ENCODE measurements around the gene RPGR. TPM values are rescaled to one million over a fixed set of nuclear protein-coding genes. Genes with fewer than 3 reads are reported as not detected.

Gene RPGR
- total and polyA plus RNA-seq, 2 experiments from 2014 or later: 7.4 to 36.3 TPM

DNA sequence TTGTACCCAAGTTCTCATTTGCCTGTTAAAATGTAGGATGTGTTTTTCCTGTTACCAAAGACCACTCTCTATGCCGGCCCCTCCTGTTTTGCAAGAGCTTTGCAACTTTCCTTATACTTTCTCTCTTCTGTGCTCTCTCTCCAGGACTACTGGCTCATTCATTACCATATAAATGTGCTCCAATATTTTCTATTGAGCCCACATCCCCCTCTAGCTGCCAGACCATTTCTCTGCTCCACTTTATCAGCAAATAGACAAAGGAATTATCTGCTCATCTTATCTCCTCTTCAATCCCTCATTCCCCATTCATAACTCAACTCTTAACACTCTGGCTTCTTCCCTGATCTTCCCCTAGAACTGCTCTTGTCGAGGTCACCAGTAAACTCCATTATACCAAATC is 33.6 kb downstream of the RPGR start:
- Histone ChIP-seq H3K9me2 (ENCODE audit: insufficient read depth) (no peaks in the 10 kb centered on the region), H4K20me1 (replicated peaks; ENCODE audit: insufficient read depth) (no peaks in the 10 kb centered on the region), H3K4me2 (peak overlapping the region; percentile 67), H3K27me3 (ENCODE audit: insufficient read depth) (no peaks in the 10 kb centered on the region), H3K36me3 (ENCODE audit: insufficient read depth) (no peaks in the 10 kb centered on the region), H2AFZ (no peak overlapping the region), H3K27ac (ENCODE audit: low read depth) (no peak overlapping the region), H3K4me3 (no peak overlapping the region), H3K79me2 (replicated peaks; ENCODE audit: insufficient read depth) (no peaks in the 10 kb centered on the region), H3F3A (replicated peaks; ENCODE audit: low read depth) (no peaks in the 10 kb centered on the region), H3K4me1 (ENCODE audit: insufficient read depth) (no peaks in the 10 kb centered on the region)
- no peak overlapping the region for H3K27ac Mint-ChIP-seq
- DNase-seq (ENCODE audit: low spot score): peak; percentile 5
- TF ChIP-seq, protein P1, sequence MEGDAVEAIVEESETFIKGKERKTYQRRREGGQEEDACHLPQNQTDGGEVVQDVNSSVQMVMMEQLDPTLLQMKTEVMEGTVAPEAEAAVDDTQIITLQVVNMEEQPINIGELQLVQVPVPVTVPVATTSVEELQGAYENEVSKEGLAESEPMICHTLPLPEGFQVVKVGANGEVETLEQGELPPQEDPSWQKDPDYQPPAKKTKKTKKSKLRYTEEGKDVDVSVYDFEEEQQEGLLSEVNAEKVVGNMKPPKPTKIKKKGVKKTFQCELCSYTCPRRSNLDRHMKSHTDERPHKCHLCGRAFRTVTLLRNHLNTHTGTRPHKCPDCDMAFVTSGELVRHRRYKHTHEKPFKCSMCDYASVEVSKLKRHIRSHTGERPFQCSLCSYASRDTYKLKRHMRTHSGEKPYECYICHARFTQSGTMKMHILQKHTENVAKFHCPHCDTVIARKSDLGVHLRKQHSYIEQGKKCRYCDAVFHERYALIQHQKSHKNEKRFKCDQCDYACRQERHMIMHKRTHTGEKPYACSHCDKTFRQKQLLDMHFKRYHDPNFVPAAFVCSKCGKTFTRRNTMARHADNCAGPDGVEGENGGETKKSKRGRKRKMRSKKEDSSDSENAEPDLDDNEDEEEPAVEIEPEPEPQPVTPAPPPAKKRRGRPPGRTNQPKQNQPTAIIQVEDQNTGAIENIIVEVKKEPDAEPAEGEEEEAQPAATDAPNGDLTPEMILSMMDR (conservative IDR thresholded peaks at IDR 0.05; ENCODE audit: low read depth in 2 of 2): 0 out of 4 replicates have a peak, but pooled peaks of 1 of the 2 experiments have one; percentile 18
- TF ChIP-seq NANOG (IDR thresholded peaks at IDR 0.05; ENCODE audit: borderline replicate concordance): no peak
- no peaks in the 10 kb centered on the region; the same call in 2 of the 3 replicates for H3K4me1 Mint-ChIP-seq
- no peak for ATAC-seq
- no peaks in the 10 kb centered on the region for H3K9me3 Mint-ChIP-seq
- no peak overlapping the region for H3K4me3 Mint-ChIP-seq
- H3K36me3 Mint-ChIP-seq (ENCODE audit: low read depth): peaks cover 7% of the 10 kb centered on the region; the same call in 2 of the 3 replicates
- H3K27me3 Mint-ChIP-seq (ENCODE audit: insufficient read depth, low read depth, poor library complexity): no peaks in the 10 kb centered on the region

DNA sequence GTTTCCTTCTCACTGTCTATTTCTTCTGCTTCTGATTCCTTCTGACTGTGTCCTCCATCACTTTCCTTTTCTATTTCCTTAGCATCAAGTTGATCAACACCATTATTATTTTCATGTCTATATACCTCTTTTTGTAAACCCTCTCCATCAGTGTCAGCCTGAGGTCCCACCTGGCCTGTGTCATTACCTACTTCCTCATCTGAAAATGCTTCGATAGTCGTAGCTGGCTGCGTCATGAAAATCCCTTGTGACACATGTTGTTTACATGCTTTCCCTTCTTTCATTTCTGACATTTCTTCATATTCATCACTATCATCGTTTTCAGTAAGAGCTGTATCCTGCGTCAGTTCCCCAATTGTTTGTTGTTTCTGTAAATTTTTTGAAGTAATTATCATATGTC is 39.6 kb downstream of the RPGR start:
- Histone ChIP-seq H3K27me3 (ENCODE audit: insufficient read depth) (no peaks in the 10 kb centered on the region), H3K27ac (ENCODE audit: low read depth) (no peak overlapping the region), H3K79me2 (replicated peaks; ENCODE audit: insufficient read depth) (no peaks in the 10 kb centered on the region), H3K36me3 (ENCODE audit: insufficient read depth) (no peaks in the 10 kb centered on the region), H3K4me3 (no peak overlapping the region), H3K4me1 (ENCODE audit: insufficient read depth) (no peaks in the 10 kb centered on the region), H2AFZ (no peak overlapping the region), H3K9me2 (ENCODE audit: insufficient read depth) (no peaks in the 10 kb centered on the region), H4K20me1 (replicated peaks; ENCODE audit: insufficient read depth) (no peaks in the 10 kb centered on the region), H3K4me2 (no peak overlapping the region), H3F3A (replicated peaks; ENCODE audit: low read depth) (no peaks in the 10 kb centered on the region)
- Mint-ChIP-seq H3K27ac (no peak overlapping the region), H3K4me3 (no peak overlapping the region), H3K4me1 (no peaks in the 10 kb centered on the region; the same call in 2 of the 3 replicates), H3K36me3 (ENCODE audit: low read depth) (peaks cover 18% of the 10 kb centered on the region), H3K9me3 (no peaks in the 10 kb centered on the region; the same call in 2 of the 3 replicates), H3K27me3 (ENCODE audit: insufficient read depth, low read depth, poor library complexity) (peaks cover 2% of the 10 kb centered on the region)
- ATAC-seq (no peak), DNase-seq (ENCODE audit: low spot score) (no peak)
- no peak for TF ChIP-seq ZNF114 (CRISPR knock-in tag; IDR thresholded peaks at IDR 0.05)
- TF ChIP-seq, protein P2, sequence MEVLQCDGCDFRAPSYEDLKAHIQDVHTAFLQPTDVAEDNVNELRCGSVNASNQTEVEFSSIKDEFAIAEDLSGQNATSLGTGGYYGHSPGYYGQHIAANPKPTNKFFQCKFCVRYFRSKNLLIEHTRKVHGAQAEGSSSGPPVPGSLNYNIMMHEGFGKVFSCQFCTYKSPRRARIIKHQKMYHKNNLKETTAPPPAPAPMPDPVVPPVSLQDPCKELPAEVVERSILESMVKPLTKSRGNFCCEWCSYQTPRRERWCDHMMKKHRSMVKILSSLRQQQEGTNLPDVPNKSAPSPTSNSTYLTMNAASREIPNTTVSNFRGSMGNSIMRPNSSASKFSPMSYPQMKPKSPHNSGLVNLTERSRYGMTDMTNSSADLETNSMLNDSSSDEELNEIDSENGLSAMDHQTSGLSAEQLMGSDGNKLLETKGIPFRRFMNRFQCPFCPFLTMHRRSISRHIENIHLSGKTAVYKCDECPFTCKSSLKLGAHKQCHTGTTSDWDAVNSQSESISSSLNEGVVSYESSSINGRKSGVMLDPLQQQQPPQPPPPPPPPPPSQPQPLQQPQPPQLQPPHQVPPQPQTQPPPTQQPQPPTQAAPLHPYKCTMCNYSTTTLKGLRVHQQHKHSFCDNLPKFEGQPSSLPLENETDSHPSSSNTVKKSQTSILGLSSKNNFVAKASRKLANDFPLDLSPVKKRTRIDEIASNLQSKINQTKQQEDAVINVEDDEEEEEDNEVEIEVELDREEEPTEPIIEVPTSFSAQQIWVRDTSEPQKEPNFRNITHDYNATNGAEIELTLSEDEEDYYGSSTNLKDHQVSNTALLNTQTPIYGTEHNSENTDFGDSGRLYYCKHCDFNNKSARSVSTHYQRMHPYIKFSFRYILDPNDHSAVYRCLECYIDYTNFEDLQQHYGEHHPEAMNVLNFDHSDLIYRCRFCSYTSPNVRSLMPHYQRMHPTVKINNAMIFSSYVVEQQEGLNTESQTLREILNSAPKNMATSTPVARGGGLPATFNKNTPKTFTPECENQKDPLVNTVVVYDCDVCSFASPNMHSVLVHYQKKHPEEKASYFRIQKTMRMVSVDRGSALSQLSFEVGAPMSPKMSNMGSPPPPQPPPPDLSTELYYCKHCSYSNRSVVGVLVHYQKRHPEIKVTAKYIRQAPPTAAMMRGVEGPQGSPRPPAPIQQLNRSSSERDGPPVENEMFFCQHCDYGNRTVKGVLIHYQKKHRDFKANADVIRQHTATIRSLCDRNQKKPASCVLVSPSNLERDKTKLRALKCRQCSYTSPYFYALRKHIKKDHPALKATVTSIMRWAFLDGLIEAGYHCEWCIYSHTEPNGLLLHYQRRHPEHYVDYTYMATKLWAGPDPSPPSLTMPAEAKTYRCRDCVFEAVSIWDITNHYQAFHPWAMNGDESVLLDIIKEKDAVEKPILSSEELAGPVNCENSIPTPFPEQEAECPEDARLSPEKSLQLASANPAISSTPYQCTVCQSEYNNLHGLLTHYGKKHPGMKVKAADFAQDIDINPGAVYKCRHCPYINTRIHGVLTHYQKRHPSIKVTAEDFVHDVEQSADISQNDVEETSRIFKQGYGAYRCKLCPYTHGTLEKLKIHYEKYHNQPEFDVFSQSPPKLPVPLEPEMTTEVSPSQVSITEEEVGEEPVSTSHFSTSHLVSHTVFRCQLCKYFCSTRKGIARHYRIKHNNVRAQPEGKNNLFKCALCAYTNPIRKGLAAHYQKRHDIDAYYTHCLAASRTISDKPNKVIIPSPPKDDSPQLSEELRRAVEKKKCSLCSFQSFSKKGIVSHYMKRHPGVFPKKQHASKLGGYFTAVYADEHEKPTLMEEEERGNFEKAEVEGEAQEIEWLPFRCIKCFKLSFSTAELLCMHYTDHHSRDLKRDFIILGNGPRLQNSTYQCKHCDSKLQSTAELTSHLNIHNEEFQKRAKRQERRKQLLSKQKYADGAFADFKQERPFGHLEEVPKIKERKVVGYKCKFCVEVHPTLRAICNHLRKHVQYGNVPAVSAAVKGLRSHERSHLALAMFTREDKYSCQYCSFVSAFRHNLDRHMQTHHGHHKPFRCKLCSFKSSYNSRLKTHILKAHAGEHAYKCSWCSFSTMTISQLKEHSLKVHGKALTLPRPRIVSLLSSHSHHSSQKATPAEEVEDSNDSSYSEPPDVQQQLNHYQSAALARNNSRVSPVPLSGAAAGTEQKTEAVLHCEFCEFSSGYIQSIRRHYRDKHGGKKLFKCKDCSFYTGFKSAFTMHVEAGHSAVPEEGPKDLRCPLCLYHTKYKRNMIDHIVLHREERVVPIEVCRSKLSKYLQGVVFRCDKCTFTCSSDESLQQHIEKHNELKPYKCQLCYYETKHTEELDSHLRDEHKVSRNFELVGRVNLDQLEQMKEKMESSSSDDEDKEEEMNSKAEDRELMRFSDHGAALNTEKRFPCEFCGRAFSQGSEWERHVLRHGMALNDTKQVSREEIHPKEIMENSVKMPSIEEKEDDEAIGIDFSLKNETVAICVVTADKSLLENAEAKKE (CRISPR knock-in tag; IDR thresholded peaks at IDR 0.05): no peak
- TF ChIP-seq EZH2 (IDR thresholded peaks at IDR 0.05; ENCODE audit: low read depth, unreplicated experiment): no peak
- TF ChIP-seq, protein P3, sequence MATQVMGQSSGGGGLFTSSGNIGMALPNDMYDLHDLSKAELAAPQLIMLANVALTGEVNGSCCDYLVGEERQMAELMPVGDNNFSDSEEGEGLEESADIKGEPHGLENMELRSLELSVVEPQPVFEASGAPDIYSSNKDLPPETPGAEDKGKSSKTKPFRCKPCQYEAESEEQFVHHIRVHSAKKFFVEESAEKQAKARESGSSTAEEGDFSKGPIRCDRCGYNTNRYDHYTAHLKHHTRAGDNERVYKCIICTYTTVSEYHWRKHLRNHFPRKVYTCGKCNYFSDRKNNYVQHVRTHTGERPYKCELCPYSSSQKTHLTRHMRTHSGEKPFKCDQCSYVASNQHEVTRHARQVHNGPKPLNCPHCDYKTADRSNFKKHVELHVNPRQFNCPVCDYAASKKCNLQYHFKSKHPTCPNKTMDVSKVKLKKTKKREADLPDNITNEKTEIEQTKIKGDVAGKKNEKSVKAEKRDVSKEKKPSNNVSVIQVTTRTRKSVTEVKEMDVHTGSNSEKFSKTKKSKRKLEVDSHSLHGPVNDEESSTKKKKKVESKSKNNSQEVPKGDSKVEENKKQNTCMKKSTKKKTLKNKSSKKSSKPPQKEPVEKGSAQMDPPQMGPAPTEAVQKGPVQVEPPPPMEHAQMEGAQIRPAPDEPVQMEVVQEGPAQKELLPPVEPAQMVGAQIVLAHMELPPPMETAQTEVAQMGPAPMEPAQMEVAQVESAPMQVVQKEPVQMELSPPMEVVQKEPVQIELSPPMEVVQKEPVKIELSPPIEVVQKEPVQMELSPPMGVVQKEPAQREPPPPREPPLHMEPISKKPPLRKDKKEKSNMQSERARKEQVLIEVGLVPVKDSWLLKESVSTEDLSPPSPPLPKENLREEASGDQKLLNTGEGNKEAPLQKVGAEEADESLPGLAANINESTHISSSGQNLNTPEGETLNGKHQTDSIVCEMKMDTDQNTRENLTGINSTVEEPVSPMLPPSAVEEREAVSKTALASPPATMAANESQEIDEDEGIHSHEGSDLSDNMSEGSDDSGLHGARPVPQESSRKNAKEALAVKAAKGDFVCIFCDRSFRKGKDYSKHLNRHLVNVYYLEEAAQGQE (IDR thresholded peaks at IDR 0.05; ENCODE audit: unreplicated experiment): no peak
- no peak for TF ChIP-seq JUNB (IDR thresholded peaks at IDR 0.05; ENCODE audit: unreplicated experiment)
- TF ChIP-seq CREB1 (CRISPR knock-in tag; IDR thresholded peaks at IDR 0.05; ENCODE audit: low read depth): no peak
- TF ChIP-seq ZNF331 (CRISPR knock-in tag; IDR thresholded peaks at IDR 0.05; ENCODE audit: low read depth): no peak
